SK-MEL-5 (cell line): ENCODE data around the gene CFAP157. TPM values are rescaled to one million over a fixed set of nuclear protein-coding genes. Genes with fewer than 3 reads are reported as not detected.
A peak's percentile ranks its signal among the peaks of the same experiment; 100 is the strongest.

Experiments
- DNase-seq: peaks from one replicate; pipeline ENCODE4 v3.0.0-alpha.2; 2016; ENCODE audit warnings: low read depth, low spot score
- in situ Hi-C: cut with HindIII; loops from 2 replicates; pipeline ENCODE4 v1.10.0; 2016; ENCODE audit warnings: low sequenced_read_pairs, high pct_unique_total_duplicates, low pct_unique_long_range_greater_than_20kb
- total RNA-seq: library from RNA; depleted of rRNA; stranded (reverse); fragments of >200 nt; shearing (Covaris generic); gene quantifications from 2 replicates; pipeline ENCODE4 v1.2.3, GENCODE V29; 2014

CFAP157 gene
- total RNA-seq, 1 experiment from 2014 or later: 0.11 TPM

DNA sequence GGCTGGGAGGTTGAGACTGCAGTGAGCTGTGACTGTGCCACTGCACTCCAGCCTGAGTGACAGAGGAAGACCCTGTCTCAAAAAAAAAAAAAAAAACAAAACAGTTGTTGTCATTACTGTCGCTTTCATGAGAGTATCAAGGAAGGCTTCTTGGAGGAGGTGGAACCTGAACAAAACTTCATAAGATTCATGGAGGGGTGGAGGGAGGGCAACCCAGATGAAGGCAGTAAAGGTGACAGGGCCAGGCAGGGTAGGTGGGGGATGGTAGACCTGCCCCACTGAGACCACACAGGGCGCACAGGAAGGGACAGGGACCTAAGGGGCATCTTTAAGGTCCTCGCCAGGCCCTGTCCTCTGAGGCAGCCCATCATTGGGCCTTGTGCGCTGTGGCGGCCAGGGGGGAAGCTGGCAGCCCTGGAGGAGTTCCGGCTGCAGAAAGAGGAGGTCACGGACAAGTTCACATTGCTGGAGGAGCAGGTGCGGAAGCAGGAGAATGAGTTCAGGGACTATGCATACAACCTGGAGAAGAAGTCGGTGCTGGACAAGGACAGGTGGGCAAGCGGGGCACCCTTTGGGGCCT lies 3.5 kb downstream of the CFAP157 start:
- no peak for DNase-seq
- in situ Hi-C loops: no loop called here

- in situ Hi-C loops: no loop called here
- no peak for DNase-seq
Measured at GRCh38 chr9:127711226-127711701, 4.5 kb downstream of the CFAP157 start.

DNA sequence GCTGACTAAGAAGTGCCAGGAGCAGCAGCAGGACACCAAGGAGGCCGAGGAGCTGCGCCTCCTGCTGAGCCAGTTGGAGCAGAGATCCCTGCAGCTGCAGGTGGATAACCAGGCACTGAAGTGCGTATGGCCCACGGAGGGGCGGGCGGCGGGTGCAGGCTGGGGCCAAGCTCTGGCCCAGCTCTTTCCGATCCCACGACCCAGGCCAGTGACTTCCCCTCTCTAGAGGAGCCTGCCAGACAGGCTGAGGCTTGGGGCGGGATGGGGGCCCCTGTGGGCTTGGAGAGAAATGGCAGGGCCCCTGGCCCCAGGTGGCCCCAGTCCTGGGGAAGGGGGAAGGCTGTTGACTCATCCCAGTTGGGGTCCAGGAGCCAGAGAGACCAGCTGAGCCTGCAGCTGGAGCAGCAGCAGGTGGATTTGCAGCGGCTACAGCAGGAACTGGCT lies 5.1 kb downstream of the CFAP157 start:
- in situ Hi-C loops: no loop called here

DNA sequence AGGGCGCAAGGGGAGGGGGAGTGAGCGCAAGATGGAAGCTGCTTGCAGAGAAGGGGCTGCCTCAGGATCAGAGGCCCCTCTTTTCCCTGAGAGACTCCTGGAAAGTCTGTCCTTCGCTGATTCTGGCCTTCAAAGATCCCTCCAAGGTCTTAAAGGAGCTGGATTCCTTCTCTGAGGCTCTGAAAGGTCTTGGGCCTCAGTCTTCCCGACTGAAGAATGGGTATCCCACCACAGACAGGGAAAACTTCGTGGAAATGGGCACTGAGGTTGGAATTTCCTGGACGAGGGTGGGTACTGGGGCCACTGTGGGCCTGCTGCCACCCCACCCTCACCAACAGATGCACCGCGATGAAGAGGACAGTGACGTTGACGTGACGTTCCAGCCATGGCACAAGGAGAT lies 5.6 kb downstream of the CFAP157 start:
- DNase-seq: no peak
- in situ Hi-C loops: no loop called here

More for the DNA sequence above, 5.1 kb downstream of the CFAP157 start:
- no peak for DNase-seq

GRCh38 chr9:127712867-127713266 lies 6.1 kb downstream of the CFAP157 start:
- in situ Hi-C loops: no loop called here
- no peak for DNase-seq

DNA sequence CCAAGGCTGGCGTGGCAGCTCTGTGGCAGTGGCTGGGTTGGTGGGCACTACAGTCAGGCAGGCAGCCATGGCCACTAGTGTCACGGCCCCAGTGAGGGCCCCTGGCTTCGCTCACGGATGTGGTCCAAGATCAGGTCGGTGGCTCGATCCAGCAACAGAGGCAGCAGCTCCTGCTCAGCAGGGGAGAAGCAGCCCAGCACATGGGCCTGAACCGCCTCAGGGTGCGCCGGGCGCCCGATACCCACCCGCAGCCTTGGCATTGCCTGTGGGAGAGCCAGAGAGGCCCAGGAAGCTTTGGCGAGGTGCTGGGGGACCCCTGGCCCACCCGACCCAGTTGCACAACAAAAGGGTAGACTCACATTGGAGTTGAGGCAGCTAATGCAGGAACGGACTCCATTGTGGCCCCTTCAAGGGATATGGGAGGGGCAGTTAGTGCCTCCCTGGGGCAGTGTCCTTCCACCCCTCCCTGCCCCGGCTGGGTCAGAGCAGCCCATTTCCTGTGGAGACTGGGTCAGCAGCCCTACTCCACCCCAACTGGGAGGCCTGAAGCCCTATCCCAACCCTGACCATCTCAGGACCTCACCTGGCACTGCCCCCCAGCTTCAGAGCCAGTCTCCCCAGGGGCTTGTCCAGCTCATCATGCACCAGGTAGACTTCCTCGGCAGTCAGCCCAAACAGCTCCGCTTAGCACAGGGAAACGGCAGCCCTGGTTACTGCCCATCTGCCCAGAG lies 7.4 kb downstream of the CFAP157 start:
- DNase-seq: no peak
- in situ Hi-C loops: no loop called here

DNA sequence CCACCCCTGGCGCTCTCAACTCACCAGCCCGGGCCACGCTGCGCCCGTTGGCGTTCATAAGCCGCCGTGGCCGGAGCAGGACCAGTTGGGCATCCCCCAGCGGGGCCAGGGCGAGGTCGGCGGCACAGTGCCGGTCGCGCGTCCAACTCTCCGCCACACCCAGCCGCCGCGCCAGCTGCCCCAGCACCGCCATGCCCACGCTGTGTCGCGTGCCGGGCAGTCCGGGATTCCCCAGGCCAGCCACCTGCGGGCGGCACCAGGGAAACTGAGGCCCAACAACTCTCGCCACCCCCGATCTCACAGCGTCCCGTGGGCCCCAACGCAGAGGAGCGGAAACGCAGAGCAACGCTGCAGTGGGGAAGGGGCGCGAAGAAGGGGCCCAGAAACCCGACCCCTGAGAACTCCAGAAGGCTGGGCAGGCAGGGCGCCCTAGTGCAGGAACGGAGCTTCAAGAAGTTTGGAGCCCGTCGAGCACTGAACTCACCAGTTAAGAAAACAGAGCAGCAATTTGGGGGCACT lies 8.2 kb downstream of the CFAP157 start:
- no peak for DNase-seq
- in situ Hi-C loops: no loop called here

DNA sequence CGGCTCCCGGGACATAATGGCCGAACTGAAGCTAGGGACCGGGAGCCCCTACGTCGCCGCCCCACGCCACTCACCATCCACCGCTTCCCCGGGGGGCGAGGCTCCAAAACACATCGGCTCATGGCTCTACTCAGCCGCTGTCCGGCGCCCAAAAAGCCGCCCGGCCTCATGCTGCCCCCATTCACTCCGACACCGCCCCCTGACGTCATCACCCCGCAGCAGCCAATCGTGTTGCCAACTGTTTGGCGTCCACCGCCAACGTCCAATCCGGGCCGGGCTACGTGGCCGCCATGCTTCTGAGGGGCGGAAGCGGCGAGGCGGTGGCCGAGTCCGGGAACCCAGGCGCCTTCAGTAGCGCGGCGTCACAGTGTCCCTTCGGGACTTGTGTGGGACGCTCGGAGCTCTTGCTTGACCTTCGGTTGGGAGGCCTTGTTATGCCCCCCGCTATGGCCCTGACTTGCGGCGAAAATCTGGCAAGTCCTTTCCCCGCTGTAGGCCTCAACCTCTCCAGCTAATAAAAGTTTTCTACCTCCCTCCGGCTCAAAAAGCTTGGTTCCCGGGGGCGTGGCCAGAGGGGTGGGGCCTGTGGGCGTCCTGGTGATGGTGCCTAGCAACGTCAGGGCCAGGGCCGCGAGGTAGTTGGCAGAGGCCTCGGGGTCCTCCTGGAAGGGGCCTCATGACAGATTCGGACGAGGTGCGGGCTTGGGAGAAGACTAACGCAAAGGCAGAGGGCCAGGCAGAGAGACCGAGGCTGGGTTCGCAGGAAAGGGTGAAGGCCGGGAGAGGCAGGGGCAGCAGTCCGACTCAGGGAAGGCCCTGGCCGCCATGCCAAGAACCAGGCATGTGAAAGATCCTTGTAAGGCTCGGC lies 8.9 kb downstream of the CFAP157 start, which contains the start of the genes PTRH1 and TTC16:
PTRH1 (minus strand) TSS at position 194 of the 868 bp plus-strand sequence; CDS start at position 170, 24 bp downstream.
TTC16 (plus strand) TSS at position 610 of the 868 bp plus-strand sequence; CDS start at position 677, 67 bp downstream.
- in situ Hi-C loops: no loop called here
- DNase-seq: peak; percentile 96

DNA sequence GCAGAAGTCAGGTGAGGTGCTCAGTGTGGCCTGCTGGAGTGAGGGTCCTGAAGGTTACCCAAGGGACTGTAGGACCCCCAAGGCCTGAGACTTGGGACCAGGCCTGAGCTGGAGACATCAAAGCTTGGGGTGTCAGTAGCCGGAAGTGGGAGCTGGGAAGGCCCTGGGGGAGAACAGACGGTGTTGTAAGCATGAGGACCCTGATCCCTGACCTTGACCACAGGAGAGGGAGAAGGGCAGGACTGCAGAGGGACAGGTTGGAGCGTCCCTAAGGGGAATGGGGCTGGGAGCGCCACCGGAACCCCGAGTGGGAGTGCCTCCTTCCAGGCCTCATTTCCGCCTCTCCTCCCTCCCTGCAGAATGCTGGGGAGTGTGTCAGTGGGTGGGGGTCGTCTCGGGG lies 9.6 kb downstream of the CFAP157 start:
- in situ Hi-C loops: no loop called here
- no peak for DNase-seq

DNA sequence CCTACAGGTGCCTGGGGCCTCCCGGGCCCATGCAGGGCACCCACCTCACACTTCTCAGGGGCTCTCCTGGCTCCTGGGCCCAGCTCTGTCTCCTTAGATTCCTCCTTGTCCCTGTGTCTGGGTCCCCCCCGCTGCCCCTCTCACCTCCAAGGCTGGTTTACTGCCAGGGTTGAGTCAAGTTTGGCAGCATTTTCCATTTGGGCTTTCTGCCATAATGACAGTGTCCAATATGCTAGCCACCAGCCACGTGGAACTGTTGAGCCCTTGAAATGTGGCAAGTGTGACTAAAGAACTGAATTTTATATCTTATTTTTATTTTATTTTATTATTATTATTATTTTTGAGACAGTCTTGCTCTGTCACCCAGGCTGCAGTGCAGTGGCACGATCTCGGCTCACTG lies 11.0 kb downstream of the CFAP157 start:
- DNase-seq: no peak
- in situ Hi-C loops: no loop called here

- in situ Hi-C loops: no loop called here
- DNase-seq: no peak
Measured at GRCh38 chr9:127720031-127720864, 13.5 kb downstream of the CFAP157 start.

DNA sequence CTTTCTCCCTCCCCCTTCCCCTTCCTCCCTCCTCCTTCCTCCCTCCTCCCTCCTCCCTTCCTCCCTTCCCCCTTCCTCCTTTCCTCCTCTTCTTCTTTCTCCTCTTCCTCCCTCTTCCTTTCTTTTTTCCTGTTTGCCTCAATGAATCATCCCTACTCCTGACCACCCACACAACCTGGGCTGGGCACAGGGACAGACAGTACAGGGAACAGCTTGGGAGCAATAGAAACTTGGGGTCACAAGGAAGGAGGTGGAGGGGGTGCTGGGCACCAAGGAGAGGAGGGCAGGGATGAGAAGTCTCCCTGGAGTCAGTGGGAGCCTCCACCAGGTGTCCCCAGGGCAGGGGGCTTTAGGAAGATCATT lies 14.1 kb downstream of the CFAP157 start:
- in situ Hi-C loops: no loop called here

DNA sequence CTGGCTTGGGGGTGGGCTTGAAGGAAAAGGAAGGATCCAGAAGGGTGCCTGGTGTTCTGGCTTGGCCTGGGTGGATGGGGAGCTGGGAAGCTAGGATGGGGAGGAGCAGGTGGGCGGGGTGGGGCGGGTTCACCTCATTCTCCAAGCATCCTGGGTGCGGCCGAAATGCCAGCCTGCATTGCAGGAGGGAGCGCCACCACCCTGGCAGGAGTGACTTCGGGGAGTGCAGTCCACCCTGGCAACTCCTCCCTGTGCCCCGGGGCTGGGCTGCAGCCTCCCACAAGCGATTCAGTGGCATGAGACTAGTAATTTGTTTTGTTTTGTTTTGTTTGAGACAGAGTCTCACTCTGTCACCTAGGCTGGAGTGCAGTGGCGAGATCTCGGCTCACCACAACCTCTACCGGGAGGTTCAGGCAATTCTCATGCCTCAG lies 14.6 kb downstream of the CFAP157 start:
- no peak for DNase-seq
- in situ Hi-C loops: no loop called here

More for the DNA sequence above, 14.1 kb downstream of the CFAP157 start:
- DNase-seq: no peak

GRCh38 chr9:127722055-127722745 lies 15.4 kb downstream of the CFAP157 start:
- no peak for DNase-seq
- in situ Hi-C loops: no loop called here

DNA sequence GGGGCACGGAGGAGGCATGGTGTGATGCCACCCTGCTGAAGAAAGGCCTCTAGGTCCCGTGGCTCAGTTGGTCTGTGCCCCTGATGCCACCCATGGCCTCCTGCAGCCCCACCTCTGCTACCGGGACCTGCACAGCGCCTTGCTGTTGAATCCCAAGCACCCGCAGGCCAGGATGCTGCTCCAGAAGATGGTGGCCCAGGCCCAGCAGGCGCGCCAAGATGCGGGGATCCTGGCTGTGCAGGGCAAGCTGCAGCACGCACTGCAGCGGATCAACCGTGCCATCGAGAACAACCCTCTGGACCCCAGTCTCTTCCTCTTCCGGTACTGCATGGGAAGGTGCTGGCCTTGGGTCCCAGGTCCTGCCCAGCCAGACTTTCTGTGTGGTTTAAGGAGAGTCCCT lies 16.2 kb downstream of the CFAP157 start:
- DNase-seq: no peak
- in situ Hi-C loops: no loop called here

DNA sequence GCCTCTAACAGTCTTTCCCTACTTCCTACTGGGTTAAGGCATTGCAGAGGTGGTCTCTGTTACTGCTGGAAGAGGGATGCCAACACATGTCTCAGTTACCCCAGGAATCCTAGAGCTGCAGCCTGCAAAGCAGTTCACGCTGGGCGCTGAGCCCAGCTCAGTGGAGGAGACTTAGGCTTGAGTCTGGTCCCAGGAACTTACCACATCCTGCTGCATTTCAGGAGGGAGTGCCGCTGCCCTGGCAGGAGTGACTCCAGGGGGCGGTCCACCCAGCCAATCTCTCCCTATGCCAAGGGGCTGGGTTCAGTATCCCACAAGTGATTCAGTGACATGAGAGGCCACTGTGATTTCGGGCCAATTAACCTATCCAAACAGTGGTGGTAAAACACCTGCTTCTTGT lies 16.7 kb downstream of the CFAP157 start:
- DNase-seq: no peak

DNA sequence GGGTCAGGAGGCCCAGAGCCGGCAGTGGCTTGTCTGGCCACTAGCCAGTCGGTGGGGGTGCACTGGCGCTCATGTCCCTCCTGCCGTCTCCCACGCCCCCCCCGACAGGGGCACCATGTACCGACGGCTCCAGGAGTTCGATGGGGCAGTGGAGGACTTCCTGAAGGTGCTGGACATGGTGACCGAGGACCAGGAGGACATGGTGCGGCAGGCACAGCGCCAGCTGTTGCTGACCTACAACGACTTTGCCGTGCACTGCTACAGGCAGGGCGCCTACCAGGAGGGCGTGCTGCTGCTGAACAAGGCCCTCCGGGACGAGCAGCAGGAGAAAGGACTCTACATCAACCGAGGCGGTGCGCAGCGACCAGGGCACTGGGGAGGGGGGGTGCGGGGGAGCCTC lies 17.2 kb downstream of the CFAP157 start:
- in situ Hi-C loops: no loop called here
- no peak for DNase-seq

More for the DNA sequence above, 16.7 kb downstream of the CFAP157 start:
- in situ Hi-C loops: no loop called here
